Transverse colon (tissue), 4 donors: Measurements from ENCODE around the gene BAIAP3. TPM values are rescaled to one million over a fixed set of nuclear protein-coding genes. Genes with fewer than 3 reads are reported as not detected.
"Not testable (repeated sequence)": the region's sequence is repeated elsewhere in the genome, so short reads cannot be mapped to it uniquely, and the experiment has no call there.

Experiments
- DNase-seq: peaks from one replicate; pipeline ENCODE4 v3.0.0-alpha.2; 2019
- H3K27ac ChIP-seq, 4 donors: fragments of 200-600 bp; sonication (generic); 2 replicates each; pipeline ENCODE4 v1.5.1; 2016 to 2018; ENCODE audit warnings: inconsistent platforms in 4 of 4
- H3K27me3 ChIP-seq: fragments of 200-600 bp; sonication (generic); 2 replicates; pipeline ENCODE4 v1.5.1; 2017; ENCODE audit warnings: inconsistent platforms
- H3K36me3 ChIP-seq, 4 donors: fragments of 200-600 bp; sonication (generic); 2 replicates each; pipeline ENCODE4 v1.5.1; 2017 to 2019; ENCODE audit warnings: inconsistent platforms in 4 of 4
- H3K4me1 ChIP-seq, 4 donors: fragments of 200-600 bp; sonication (generic); 2 replicates each; pipeline ENCODE4 v1.5.1; 2017 to 2020; ENCODE audit warnings: inconsistent platforms in 4 of 4
- H3K4me3 ChIP-seq, 4 donors: fragments of 200-600 bp; sonication (generic); 1 replicate in 1 of 4; 2 replicates in 3 of 4; pipeline versions ENCODE4 v1.5.1 to v1.6.1; 2017 to 2019; ENCODE audit warnings: inconsistent platforms in 4 of 4
- H3K9me3 ChIP-seq, 2 donors: fragments of 200-600 bp; sonication (generic); 2 replicates each; pipeline ENCODE4 v1.5.1; 2017 to 2019; ENCODE audit warnings: inconsistent platforms in 2 of 2
- CTCF ChIP-seq, 5 experiments: fragments of 200-600 bp in 3 of 5; fragments of 450-650 bp in 2 of 5; sonication (generic) in 3 of 5; IDR thresholded peaks; 1 replicate in 2 of 5; 2 replicates in 3 of 5; pipeline ENCODE4 v1.5.1; 2016 to 2017; ENCODE audit warnings: antibody characterized with exemption in 5 of 5, inconsistent platforms in 3 of 5, mild to moderate bottlenecking in 2 of 5, moderate library complexity in 1 of 5
- EP300 ChIP-seq: sonication (generic); formaldehyde crosslinking; IDR thresholded peaks from one replicate; pipeline ENCODE4 v1.6.1; 2017; ENCODE audit warnings: antibody characterized with exemption, low read depth
- POLR2A ChIP-seq: fragments of 450-650 bp; IDR thresholded peaks from one replicate; pipeline ENCODE4 v1.6.1; 2016; ENCODE audit warnings: antibody characterized with exemption, mild to moderate bottlenecking, moderate library complexity
- POLR2AphosphoS5 ChIP-seq, 3 donors: sonication (generic); formaldehyde crosslinking; IDR thresholded peaks; one replicate each; pipeline ENCODE4 v1.6.1; 2016; ENCODE audit warnings: antibody characterized with exemption in 3 of 3
- WGBS, 2 donors: methylation state at CpG; one replicate each; pipeline ENCODE4 v1.1.5; 2018; ENCODE audit warnings: low coverage in 1 of 2; 5-methylcytosine and 5-hydroxymethylcytosine counted together
- in situ Hi-C, 4 donors: fragments of 200-750 bp; cut with MboI; loops; one replicate each; pipeline versions ENCODE4 v1.15.0 to v1.15.1; 2017; ENCODE audit warnings: low sequenced_read_pairs in 3 of 4, low pct_ligation_motif_present in 1 of 4, low pct_unique_long_range_greater_than_20kb in 1 of 4
- intact Hi-C: fragments of 100-400 bp; cut with DNase I; formaldehyde crosslinking; loops from one replicate; pipeline ENCODE4 v1.15.1; 2023; ENCODE audit warnings: low total_unique reads
- total RNA-seq, 4 donors: library from RNA; depleted of rRNA; stranded (reverse); fragments of >200 nt; gene quantifications; one replicate each; pipeline ENCODE4 v1.1.0, GENCODE V29; 2016

Gene BAIAP3
- total RNA-seq, 4 donors from 2014 or later: 7.3 to 190 (median 11.4) TPM

GRCh38 chr16:1290860-1291575 lies 42.4 kb upstream of the BAIAP3 start:
- H3K27me3 ChIP-seq: peaks cover 78% of the 10 kb centered on the region
- peaks cover 0 to 10% (median 5%) of the 10 kb centered on the region in 4 donors for H3K4me1 ChIP-seq
- in situ Hi-C loops: no loop called here
- DNase-seq: no peak
- H3K27ac ChIP-seq: no peak overlapping the region
- H3K36me3 ChIP-seq: no peaks in the 10 kb centered on the region
- WGBS, 2 donors: 48 to 49% methylated on average over 4 to 26 of the region's 29 CpGs
- no peak overlapping the region for H3K4me3 ChIP-seq
- no peaks in the 10 kb centered on the region for H3K9me3 ChIP-seq
- intact Hi-C loops: no loop called here
- TF ChIP-seq EP300 (no peak), POLR2AphosphoS5 (IDR thresholded peaks at IDR 0.05) (no peak), POLR2A (no peak), CTCF (IDR thresholded peaks at IDR 0.05) (no peak)

DNA sequence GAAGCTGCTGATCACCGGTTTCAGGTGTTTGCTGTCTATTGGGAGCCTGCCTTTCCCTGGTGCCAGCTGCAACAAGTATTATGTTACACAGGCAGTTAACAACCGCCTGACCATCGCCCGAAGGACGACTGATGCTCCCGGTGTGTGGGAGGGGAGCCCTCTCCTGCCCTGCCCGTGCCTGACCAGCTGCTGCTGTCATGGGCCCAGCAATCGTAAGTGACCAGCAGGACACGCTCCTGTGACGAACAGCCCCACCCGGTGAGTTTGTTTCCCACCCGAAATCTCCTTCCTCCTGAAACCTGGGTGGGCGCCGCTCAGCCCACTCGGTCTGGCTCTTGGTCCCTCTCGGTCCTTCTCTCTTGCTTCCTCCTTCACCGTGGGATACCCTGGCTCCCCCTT lies 41.9 kb upstream of the BAIAP3 start:
- Histone ChIP-seq H3K36me3 (no peaks in the 10 kb centered on the region), H3K4me3 (no peak overlapping the region), H3K4me1 (peaks cover 0 to 10% (median 5%) of the 10 kb centered on the region in 4 donors), H3K9me3 (no peaks in the 10 kb centered on the region), H3K27ac (no peak overlapping the region), H3K27me3 (peaks cover 72% of the 10 kb centered on the region)
- TF ChIP-seq POLR2AphosphoS5 (IDR thresholded peaks at IDR 0.05): no peak
- no peak for TF ChIP-seq POLR2A
- no peak for TF ChIP-seq EP300
- no peak for TF ChIP-seq CTCF (IDR thresholded peaks at IDR 0.05)
- DNase-seq: no peak
- WGBS, 2 donors: 53 to 97% methylated on average over 5 to 17 of the region's 17 CpGs
- intact Hi-C loops: no loop called here
- in situ Hi-C loops: no loop called here

DNA sequence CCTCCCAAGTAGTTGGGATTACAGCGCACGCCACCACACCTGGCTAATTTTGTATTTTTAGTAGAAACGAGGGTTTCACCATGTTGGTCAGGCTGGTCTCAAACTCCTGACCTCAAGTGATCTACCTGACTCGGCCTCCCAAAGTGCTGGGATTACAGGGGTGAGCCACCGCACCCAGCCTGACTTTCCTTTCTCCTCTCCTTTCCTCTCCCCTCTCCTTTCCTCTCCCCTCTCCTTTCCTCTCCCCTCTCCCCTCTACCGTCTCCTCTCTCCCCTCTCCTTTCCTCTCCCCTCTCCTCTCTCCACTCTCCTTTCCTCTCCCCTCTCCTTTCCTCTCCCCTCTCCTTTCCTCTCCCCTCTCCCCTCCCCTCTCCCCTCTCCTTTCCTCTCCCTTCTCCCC lies 41.2 kb upstream of the BAIAP3 start:
- H3K4me3 ChIP-seq, intact Hi-C loops, in situ Hi-C loops, DNase-seq, H3K27ac ChIP-seq, H3K36me3 ChIP-seq, H3K9me3 ChIP-seq: not testable (repeated sequence)
- 69 to 74% methylated on average over 3 to 6 of the region's 6 CpGs for WGBS, 2 donors
- Histone ChIP-seq H3K4me1 (peaks cover 0 to 15% (median 5%) of the 10 kb centered on the region in 4 donors), H3K27me3 (peaks cover 67% of the 10 kb centered on the region)

GRCh38 chr16:1292808-1293207 lies 40.6 kb upstream of the BAIAP3 start:
- H3K4me3 ChIP-seq, DNase-seq, H3K27ac ChIP-seq, intact Hi-C loops, H3K36me3 ChIP-seq, in situ Hi-C loops, H3K9me3 ChIP-seq: not testable (repeated sequence)
- Histone ChIP-seq H3K27me3 (peaks cover 61% of the 10 kb centered on the region), H3K4me1 (peaks cover 0 to 19% (median 5%) of the 10 kb centered on the region in 4 donors)
- WGBS, 2 donors: 70 to 100% methylated on average over 1 to 8 of the region's 8 CpGs

DNA sequence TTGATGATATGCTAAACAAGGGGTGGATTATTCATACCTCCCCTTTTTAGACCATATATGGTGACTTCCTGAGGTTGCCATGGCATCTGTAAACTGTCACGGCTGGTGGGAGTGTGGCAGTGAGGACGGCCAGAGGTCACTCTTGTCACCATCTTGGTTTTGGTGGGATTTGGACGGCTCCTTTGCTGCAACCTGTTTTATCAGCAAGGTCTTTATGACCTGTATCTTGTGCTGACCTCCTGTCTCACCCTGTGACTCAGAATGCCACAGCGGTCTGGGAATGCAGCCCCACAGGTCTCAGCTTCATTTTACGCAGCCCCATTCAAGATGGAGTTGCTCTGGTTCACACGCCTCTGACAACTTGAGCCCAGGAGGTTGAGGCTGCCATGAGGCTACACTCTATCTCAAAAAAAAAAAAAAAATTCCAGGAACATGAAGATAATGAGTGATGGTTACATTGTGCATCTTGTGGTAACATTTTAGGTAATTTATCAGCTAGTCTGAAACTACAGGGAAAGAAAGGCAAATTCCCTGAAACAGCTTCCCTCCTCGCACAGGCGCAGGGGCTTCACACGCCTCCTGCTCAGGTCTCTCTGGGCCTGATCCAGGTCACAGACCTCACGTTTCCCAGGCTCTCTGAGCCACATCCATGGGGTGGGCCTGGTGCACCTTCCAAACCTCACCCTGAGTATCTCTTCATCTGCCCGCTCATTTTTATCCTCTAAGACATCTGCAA lies 39.4 kb upstream of the BAIAP3 start:
- Histone ChIP-seq H3K4me1 (peaks cover 0 to 19% (median 5%) of the 10 kb centered on the region in 4 donors), H3K36me3 (no peaks in the 10 kb centered on the region), H3K27ac (no peak overlapping the region), H3K9me3 (no peaks in the 10 kb centered on the region), H3K27me3 (peaks cover 55% of the 10 kb centered on the region), H3K4me3 (no peak overlapping the region)
- no peak for DNase-seq
- TF ChIP-seq POLR2A (no peak), EP300 (no peak)
- intact Hi-C loops (no loop called here), in situ Hi-C loops (no loop called here)
- 78 to 79% methylated on average over 7 to 11 of the region's 11 CpGs for WGBS, 2 donors
